ENCODE data around the gene PTPRM. TPM values are rescaled to one million over a fixed set of nuclear protein-coding genes. Genes with fewer than 3 reads are reported as not detected.

The PTPRM gene
- total RNA-seq, 4 donors from 2014 or later, result 170 to 198 (median 182) TPM

DNA sequence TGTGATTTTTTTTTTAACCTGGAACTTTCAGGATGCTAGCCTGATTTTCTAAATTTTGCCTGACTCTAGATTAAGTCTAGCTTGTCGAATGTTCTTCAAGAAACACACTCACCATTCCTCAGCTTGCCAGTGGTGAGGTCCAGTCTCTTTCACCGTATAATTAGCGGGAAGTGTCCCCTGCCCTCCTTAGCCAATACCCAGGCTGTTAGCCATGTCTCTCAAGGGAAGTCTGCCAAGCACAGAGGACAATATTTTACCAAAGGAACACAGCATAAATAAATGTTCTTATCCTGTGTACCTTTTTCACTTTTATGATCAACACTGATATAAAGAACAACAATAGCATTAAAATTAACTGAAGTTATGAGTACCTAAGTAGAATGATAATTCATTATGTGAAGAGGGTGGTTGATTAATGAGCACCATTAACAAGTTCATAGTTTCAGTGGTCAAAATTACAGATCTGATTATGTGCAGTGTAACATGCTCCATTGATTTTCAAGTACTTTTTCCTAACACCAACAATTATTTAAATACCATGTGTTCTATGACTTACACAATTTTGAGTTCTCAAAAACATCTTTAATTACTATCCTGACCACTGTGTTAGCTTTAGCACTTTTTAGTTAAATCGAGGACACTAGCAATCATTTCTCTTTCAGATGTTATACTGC, 596.3 kb downstream of the PTPRM start:
- 37 to 62% methylated on average over 4 of the region's 4 CpGs for WGBS, 2 donors
- TF ChIP-seq, protein P1, sequence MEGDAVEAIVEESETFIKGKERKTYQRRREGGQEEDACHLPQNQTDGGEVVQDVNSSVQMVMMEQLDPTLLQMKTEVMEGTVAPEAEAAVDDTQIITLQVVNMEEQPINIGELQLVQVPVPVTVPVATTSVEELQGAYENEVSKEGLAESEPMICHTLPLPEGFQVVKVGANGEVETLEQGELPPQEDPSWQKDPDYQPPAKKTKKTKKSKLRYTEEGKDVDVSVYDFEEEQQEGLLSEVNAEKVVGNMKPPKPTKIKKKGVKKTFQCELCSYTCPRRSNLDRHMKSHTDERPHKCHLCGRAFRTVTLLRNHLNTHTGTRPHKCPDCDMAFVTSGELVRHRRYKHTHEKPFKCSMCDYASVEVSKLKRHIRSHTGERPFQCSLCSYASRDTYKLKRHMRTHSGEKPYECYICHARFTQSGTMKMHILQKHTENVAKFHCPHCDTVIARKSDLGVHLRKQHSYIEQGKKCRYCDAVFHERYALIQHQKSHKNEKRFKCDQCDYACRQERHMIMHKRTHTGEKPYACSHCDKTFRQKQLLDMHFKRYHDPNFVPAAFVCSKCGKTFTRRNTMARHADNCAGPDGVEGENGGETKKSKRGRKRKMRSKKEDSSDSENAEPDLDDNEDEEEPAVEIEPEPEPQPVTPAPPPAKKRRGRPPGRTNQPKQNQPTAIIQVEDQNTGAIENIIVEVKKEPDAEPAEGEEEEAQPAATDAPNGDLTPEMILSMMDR (IDR thresholded peaks at IDR 0.05), result no peak
- no peak for TF ChIP-seq POLR2A (IDR thresholded peaks at IDR 0.05)
- peaks cover 26 to 42% of the 10 kb centered on the region in 2 donors for H3K4me1 ChIP-seq
- intact Hi-C loops (cut with DNase I), result no loop called here
- no peaks in the 10 kb centered on the region for H3K36me3 ChIP-seq
- no peak for DNase-seq
- peak overlapping the region; percentile 4 to 28 (median 14) for H3K27ac ChIP-seq
- no peak overlapping the region for H3K4me3 ChIP-seq (replicated peaks in 1 of 3)
- H3K27me3 ChIP-seq, result no peaks in the 10 kb centered on the region
- H3K9me3 ChIP-seq, result no peaks in the 10 kb centered on the region

DNA sequence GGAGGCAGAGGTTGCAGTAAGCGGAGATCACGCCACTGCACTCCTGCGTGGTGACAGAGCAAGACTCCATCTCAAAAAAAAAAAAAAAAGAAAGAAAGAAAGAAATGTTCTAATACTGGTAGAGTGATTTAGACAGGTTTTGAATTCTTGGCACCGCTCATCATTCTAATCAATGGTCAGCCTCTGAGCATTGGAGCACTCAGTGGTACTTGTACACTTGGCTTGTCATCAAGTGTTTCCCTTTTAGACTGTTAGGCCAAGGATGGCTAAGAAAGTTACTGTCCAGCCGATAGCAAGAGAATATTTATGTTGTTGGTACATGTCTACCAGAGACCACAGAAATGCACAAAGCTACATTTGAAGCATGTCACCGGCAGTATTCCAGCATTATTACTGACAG, 598.0 kb downstream of the PTPRM start:
- intact Hi-C loops (cut with DNase I), result no loop called here
- peak; percentile 38 to 50 for DNase-seq
- Histone ChIP-seq H3K27ac (peak overlapping the region; percentile 23 to 49 (median 24)), H3K36me3 (no peaks in the 10 kb centered on the region), H3K4me3 (replicated peaks in 1 of 3) (no peak overlapping the region), H3K4me1 (peaks cover 26 to 42% of the 10 kb centered on the region in 2 donors), H3K27me3 (no peaks in the 10 kb centered on the region), H3K9me3 (no peaks in the 10 kb centered on the region)
- WGBS, 2 donors, result 37 to 51% methylated on average over 6 of the region's 6 CpGs
- TF ChIP-seq, protein P1 (IDR thresholded peaks at IDR 0.05), result no peak
- no peak for TF ChIP-seq POLR2A (IDR thresholded peaks at IDR 0.05)

GRCh38 chr18:8167026-8167425, 599.9 kb downstream of the PTPRM start:
- no peak overlapping the region for H3K27ac ChIP-seq
- intact Hi-C loops (cut with DNase I), result no loop called here
- H3K36me3 ChIP-seq, result no peaks in the 10 kb centered on the region
- H3K4me3 ChIP-seq (replicated peaks in 1 of 3), result no peak overlapping the region
- DNase-seq, result peak in 1 of 2 donors; percentile 11
- TF ChIP-seq, protein P1 (IDR thresholded peaks at IDR 0.05), result no peak
- TF ChIP-seq POLR2A (IDR thresholded peaks at IDR 0.05), result no peak
- H3K9me3 ChIP-seq, result no peaks in the 10 kb centered on the region
- no peaks in the 10 kb centered on the region for H3K27me3 ChIP-seq
- H3K4me1 ChIP-seq, result peaks cover 26 to 42% of the 10 kb centered on the region in 2 donors
- 41 to 63% methylated on average over 2 of the region's 2 CpGs for WGBS, 2 donors

GRCh38 chr18:8167673-8168072, 600.6 kb downstream of the PTPRM start:
- Histone ChIP-seq H3K27me3 (no peaks in the 10 kb centered on the region), H3K4me3 (replicated peaks in 1 of 3) (no peak overlapping the region), H3K27ac (no peak overlapping the region), H3K4me1 (peaks cover 21 to 38% of the 10 kb centered on the region in 2 donors), H3K9me3 (no peaks in the 10 kb centered on the region), H3K36me3 (no peaks in the 10 kb centered on the region)
- WGBS, 2 donors, result 93% methylated on average over 4 of the region's 4 CpGs
- TF ChIP-seq, protein P1 (IDR thresholded peaks at IDR 0.05), result no peak
- no peak for TF ChIP-seq POLR2A (IDR thresholded peaks at IDR 0.05)
- intact Hi-C loops (cut with DNase I), result no loop called here
- DNase-seq, result no peak

- TF ChIP-seq POLR2A (IDR thresholded peaks at IDR 0.05), result no peak
- TF ChIP-seq, protein P1 (IDR thresholded peaks at IDR 0.05), result no peak
- WGBS, 2 donors, result 88 to 89% methylated on average over 1 of the region's 1 CpG
- intact Hi-C loops (cut with DNase I), result no loop called here
Measured at GRCh38 chr18:8169722-8170121, 602.6 kb downstream of the PTPRM start.

More at GRCh38 chr18:8169722-8170121, 602.6 kb downstream of the PTPRM start:
- Histone ChIP-seq H3K36me3 (no peaks in the 10 kb centered on the region), H3K27ac (no peak overlapping the region), H3K9me3 (no peaks in the 10 kb centered on the region), H3K4me1 (peaks cover 21% of the 10 kb centered on the region in 2 donors), H3K4me3 (replicated peaks in 1 of 3) (no peak overlapping the region), H3K27me3 (no peaks in the 10 kb centered on the region)
- no peak for DNase-seq
